Tibial artery (tissue), 4 donors: ENCODE measurements around the gene CRAMP1.

ENCODE experiments used
- DNase-seq, 2 donors: peaks; one replicate each; pipeline ENCODE4 v3.0.0-alpha.2; 2019
- H3K27ac ChIP-seq, 2 donors: fragments of 200-600 bp; sonication (generic) in 1 of 2; 1 replicate in 1 of 2; 2 replicates in 1 of 2; pipeline ENCODE4 v1.5.1; 2018 to 2019; ENCODE audit warnings: mild to moderate bottlenecking in 1 of 2
- H3K27me3 ChIP-seq, 2 donors: fragments of 200-600 bp; sonication (generic) in 1 of 2; one replicate each; pipeline versions ENCODE4 v1.5.1 to v1.6.0; 2016 to 2019
- H3K36me3 ChIP-seq, 3 donors: fragments of 200-600 bp; sonication (generic) in 2 of 3; one replicate each; pipeline ENCODE4 v1.5.1; 2016 to 2019; ENCODE audit warnings: mild to moderate bottlenecking in 2 of 3
- H3K4me1 ChIP-seq, 4 donors: fragments of 200-600 bp; sonication (generic) in 2 of 4; 1 replicate in 3 of 4; 2 replicates in 1 of 4; pipeline ENCODE4 v1.5.1; 2016 to 2019
- H3K4me3 ChIP-seq, 2 donors: fragments of 200-600 bp; sonication (generic) in 1 of 2; 1 replicate in 1 of 2; 2 replicates in 1 of 2; pipeline ENCODE4 v1.5.1; 2018 to 2019; ENCODE audit warnings: mild to moderate bottlenecking in 2 of 2
- H3K9me3 ChIP-seq, 3 donors: fragments of 200-600 bp; sonication (generic) in 1 of 3; one replicate each; pipeline ENCODE4 v1.5.1; 2016 to 2019
- intact Hi-C: fragments of 100-400 bp; cut with DNase I; formaldehyde crosslinking; loops from one replicate; pipeline ENCODE4 v1.15.0; 2023; ENCODE audit warnings: low total_unique reads
- TF ChIP-seq, protein P1 (sequence below), 2 experiments: fragments of 200-600 bp in 1 of 2; fragments of 450-650 bp in 1 of 2; IDR thresholded peaks; one replicate each; pipeline ENCODE4 v1.5.1; 2017 to 2019; ENCODE audit warnings: antibody characterized with exemption in 2 of 2, mild to moderate bottlenecking in 1 of 2, moderate library complexity in 1 of 2

Gene CRAMP1

DNA sequence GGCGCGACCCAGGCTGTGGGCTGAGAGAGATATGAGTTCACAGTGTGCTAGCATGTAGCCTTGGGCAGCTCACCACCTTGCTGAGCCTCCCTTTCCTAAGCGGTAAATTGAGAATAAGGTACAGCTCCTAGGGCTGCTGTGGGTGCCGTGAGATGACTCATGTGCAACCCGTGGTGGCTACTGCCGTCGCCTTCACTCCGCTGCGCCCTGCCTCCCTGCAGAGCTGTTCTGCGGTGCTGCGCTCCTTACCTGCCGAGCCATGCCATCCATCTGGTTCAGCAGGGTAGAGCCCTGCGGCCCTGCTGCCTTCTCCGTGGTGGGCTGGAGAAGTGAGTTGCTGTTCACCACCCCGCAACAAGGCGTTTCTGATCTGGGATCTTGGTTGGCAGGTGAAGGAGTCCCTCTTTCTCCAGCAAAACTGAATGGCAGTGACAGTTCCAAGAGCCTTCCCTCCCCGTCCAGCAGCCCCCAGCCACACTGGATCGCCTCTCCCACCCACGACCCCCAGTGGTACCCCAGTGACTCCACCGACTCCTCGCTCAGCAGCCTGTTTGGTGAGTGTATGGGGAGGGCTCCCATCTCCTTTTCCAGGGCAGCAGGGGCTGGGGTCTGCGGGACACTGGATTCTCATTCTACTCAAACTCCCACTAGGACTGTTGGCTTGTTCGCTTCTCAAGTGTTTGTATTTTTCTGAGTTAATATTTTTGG, 56.6 kb downstream of the CRAMP1 start:
- intact Hi-C loops: no loop called here
- Histone ChIP-seq H3K27ac (no peak overlapping the region), H3K4me1 (no peaks in the 10 kb centered on the region), H3K9me3 (no peaks in the 10 kb centered on the region), H3K27me3 (no peaks in the 10 kb centered on the region), H3K4me3 (no peak overlapping the region), H3K36me3 (peaks cover 75 to 99% (median 98%) of the 10 kb centered on the region in 3 donors)
- TF ChIP-seq, protein P1, sequence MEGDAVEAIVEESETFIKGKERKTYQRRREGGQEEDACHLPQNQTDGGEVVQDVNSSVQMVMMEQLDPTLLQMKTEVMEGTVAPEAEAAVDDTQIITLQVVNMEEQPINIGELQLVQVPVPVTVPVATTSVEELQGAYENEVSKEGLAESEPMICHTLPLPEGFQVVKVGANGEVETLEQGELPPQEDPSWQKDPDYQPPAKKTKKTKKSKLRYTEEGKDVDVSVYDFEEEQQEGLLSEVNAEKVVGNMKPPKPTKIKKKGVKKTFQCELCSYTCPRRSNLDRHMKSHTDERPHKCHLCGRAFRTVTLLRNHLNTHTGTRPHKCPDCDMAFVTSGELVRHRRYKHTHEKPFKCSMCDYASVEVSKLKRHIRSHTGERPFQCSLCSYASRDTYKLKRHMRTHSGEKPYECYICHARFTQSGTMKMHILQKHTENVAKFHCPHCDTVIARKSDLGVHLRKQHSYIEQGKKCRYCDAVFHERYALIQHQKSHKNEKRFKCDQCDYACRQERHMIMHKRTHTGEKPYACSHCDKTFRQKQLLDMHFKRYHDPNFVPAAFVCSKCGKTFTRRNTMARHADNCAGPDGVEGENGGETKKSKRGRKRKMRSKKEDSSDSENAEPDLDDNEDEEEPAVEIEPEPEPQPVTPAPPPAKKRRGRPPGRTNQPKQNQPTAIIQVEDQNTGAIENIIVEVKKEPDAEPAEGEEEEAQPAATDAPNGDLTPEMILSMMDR (IDR thresholded peaks at IDR 0.05): no peak
- no peak for DNase-seq

- H3K27me3 ChIP-seq: no peaks in the 10 kb centered on the region
- H3K9me3 ChIP-seq: no peaks in the 10 kb centered on the region
- no peaks in the 10 kb centered on the region for H3K4me1 ChIP-seq
- TF ChIP-seq, protein P1 (IDR thresholded peaks at IDR 0.05): no peak
- no peak for DNase-seq
- intact Hi-C loops: no loop called here
- no peak overlapping the region for H3K27ac ChIP-seq
- H3K36me3 ChIP-seq: peaks cover 77 to 99% (median 99%) of the 10 kb centered on the region in 3 donors
- no peak overlapping the region for H3K4me3 ChIP-seq
These were observed 57.5 kb downstream of the CRAMP1 start for GRCh38 chr16:1669698-1670097.

DNA sequence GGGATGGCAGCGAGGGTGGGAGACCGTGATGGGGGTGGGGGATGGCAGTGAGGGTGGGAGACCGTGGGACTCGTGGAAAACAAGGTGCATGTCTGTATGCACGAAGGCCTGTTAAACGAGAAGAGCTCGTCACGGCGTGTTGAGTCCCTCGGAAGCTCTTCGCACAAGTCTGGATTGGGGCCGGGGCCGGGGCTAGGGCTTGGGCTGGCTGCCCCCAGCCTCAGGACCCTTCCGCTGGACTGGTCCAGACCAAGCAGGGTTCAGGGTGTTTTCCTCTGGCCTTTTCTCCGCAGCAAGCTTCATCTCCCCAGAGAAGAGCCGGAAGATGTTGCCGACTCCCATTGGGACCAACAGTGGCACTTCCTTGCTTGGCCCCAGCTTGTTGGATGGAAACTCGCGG, 58.2 kb downstream of the CRAMP1 start:
- no peaks in the 10 kb centered on the region for H3K27me3 ChIP-seq
- no peaks in the 10 kb centered on the region for H3K4me1 ChIP-seq
- no peak for DNase-seq
- no peak overlapping the region for H3K27ac ChIP-seq
- intact Hi-C loops: no loop called here
- peaks cover 77 to 99% (median 99%) of the 10 kb centered on the region in 3 donors for H3K36me3 ChIP-seq
- TF ChIP-seq, protein P1 (IDR thresholded peaks at IDR 0.05): no peak
- H3K4me3 ChIP-seq: no peak overlapping the region
- no peaks in the 10 kb centered on the region for H3K9me3 ChIP-seq

DNA sequence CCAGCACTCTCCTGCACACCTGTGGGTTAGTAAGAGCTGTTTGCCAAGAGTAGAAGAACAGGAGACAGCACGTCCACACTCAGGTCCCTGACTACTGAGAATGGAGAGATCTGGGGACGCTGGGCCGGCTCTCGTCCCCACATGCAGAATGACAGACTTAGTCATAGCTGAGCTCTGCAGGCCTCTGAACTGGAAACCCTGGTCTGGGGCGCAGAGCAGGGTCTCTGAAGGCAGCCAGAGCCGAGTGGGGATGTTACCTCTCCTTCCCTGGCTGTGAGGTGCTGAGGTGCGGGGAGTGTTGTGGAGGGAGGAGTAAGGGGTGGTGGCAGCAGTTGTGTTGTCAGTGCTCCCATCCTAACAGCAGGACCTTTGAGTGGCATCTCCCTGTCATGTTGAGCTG, 58.7 kb downstream of the CRAMP1 start:
- intact Hi-C loops: no loop called here
- H3K36me3 ChIP-seq: peaks cover 73 to 99% (median 98%) of the 10 kb centered on the region in 3 donors

DNA sequence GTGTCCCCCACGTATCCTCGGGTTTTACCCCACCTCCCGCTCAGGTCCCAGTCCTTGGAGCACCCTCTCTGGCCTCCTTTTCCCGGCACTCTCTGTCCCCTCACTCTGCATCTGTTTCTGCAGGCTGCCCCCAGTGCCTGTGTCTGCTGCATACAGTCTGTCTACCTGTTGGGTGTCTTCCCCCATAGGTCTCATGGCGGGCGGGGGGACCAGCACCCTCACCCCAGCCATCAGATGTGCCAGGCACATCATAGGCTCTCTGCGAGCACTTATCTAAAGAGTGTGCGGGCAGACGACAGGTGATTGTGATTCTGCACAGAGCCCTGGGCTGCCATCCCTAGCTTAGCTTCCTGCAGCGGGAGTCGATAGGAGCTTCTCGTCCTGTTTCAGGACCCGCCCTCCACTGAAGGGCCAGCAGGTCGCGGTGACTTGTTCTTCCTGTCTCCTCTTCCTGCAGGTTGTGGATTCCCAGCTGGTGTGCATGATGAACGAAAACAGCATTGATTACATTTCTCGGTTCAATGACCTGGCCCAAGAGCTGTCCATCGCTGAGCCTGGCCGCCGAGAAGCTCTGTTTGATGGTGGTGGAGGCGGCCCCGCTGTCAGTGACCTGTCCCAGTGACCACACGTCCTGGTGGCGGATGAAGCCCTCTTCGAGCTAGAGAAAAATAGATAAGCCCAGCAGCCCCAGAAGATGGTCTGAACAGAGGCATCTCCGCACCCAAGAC, 61.4 kb downstream of the CRAMP1 start:
- Histone ChIP-seq H3K9me3 (no peaks in the 10 kb centered on the region), H3K4me1 (peaks cover 0 to 3% (median 1%) of the 10 kb centered on the region in 4 donors), H3K27me3 (no peaks in the 10 kb centered on the region), H3K36me3 (peaks cover 46 to 75% (median 71%) of the 10 kb centered on the region in 3 donors), H3K4me3 (no peak overlapping the region), H3K27ac (no peak overlapping the region)
- intact Hi-C loops: no loop called here
- DNase-seq: no peak
- TF ChIP-seq, protein P1 (IDR thresholded peaks at IDR 0.05): no peak

More for the DNA sequence above, 58.7 kb downstream of the CRAMP1 start:
- H3K27ac ChIP-seq: no peak overlapping the region
- no peaks in the 10 kb centered on the region for H3K9me3 ChIP-seq
- no peak for DNase-seq
- no peaks in the 10 kb centered on the region for H3K4me1 ChIP-seq
- H3K27me3 ChIP-seq: no peaks in the 10 kb centered on the region
- H3K4me3 ChIP-seq: no peak overlapping the region
- TF ChIP-seq, protein P1 (IDR thresholded peaks at IDR 0.05): no peak
